Heart left ventricle (tissue), 16 donors: ENCODE results near the gene AP3B2. TPM values are rescaled to one million over a fixed set of nuclear protein-coding genes. Genes with fewer than 3 reads are reported as not detected.
A peak's percentile ranks its signal among the peaks of the same experiment; 100 is the strongest.

ENCODE experiments used
- ATAC-seq, 4 donors: fragments of 200-7000 bp; cut with Tn5 transposase; one replicate each; pipeline ENCODE4 v1.9.1; 2020 to 2022; ENCODE audit warnings: moderate library complexity in 4 of 4, mild to moderate bottlenecking in 3 of 4, moderate number of reproducible peaks in 1 of 4
- DNase-seq, 5 donors: peaks; one replicate each; pipeline ENCODE4 v3.0.0-alpha.2; 2020
- H3K27ac ChIP-seq, 12 donors: fragments of 200-600 bp; sonication (generic) in 4 of 12; one replicate each; pipeline versions ENCODE4 v1.5.0 to v1.8.0; 2016 to 2022; ENCODE audit warnings: mild to moderate bottlenecking in 2 of 12
- H3K27me3 ChIP-seq, 9 donors: fragments of 200-600 bp; sonication (generic) in 2 of 9; one replicate each; pipeline versions ENCODE4 v1.5.1 to v1.8.0; 2016 to 2022; ENCODE audit warnings: mild to moderate bottlenecking in 3 of 9
- H3K36me3 ChIP-seq, 9 donors: fragments of 200-600 bp; sonication (generic) in 2 of 9; one replicate each; pipeline versions ENCODE4 v1.5.0 to v1.8.0; 2018 to 2022; ENCODE audit warnings: mild to moderate bottlenecking in 2 of 9
- H3K4me1 ChIP-seq, 12 donors: fragments of 200-600 bp; sonication (generic) in 4 of 12; one replicate each; pipeline versions ENCODE4 v1.5.0 to v1.8.0; 2016 to 2022; ENCODE audit warnings: mild to moderate bottlenecking in 3 of 12
- H3K4me3 ChIP-seq, 12 donors: fragments of 200-600 bp; sonication (generic) in 4 of 12; one replicate each; pipeline versions ENCODE4 v1.5.0 to v1.8.0; 2017 to 2022; ENCODE audit warnings: mild to moderate bottlenecking in 9 of 12, moderate library complexity in 4 of 12
- H3K9me3 ChIP-seq, 12 donors: fragments of 200-600 bp; sonication (generic) in 4 of 12; one replicate each; pipeline versions ENCODE4 v1.5.0 to v1.8.0; 2016 to 2022; ENCODE audit warnings: mild to moderate bottlenecking in 1 of 12
- CTCF ChIP-seq, 12 donors: fragments of 200-600 bp; sonication (generic) in 4 of 12; IDR thresholded peaks; one replicate each; pipeline versions ENCODE4 v1.5.0 to v1.8.0; 2018 to 2022; ENCODE audit warnings: antibody characterized with exemption in 12 of 12, mild to moderate bottlenecking in 5 of 12
- POLR2A ChIP-seq, 2 donors: fragments of 450-650 bp; IDR thresholded peaks; one replicate each; pipeline ENCODE4 v1.6.1; 2017; ENCODE audit warnings: antibody characterized with exemption in 2 of 2, mild to moderate bottlenecking in 2 of 2, moderate library complexity in 2 of 2
- WGBS, 4 donors: extraction: QIAGEN DNeasy Blood & Tissue Kit in 2 of 4; methylation state at CpG; one replicate each; pipeline versions ENCODE4 v1.1.5 to v1.1.7; 2013 to 2018; 5-methylcytosine and 5-hydroxymethylcytosine counted together
- intact Hi-C, 10 donors: fragments of 100-400 bp; cut with DNase I; formaldehyde crosslinking; loops; one replicate each; pipeline versions ENCODE4 v1.11.1 to v1.14.2; 2022
- polyA plus RNA-seq, 2 donors: library from polyadenylated mRNA; stranded (reverse); fragments of 200-250 nt; gene quantifications; one replicate each; pipeline ENCODE4 v1.2.3, GENCODE V29; 2013
- total RNA-seq, 9 donors: library from RNA; depleted of rRNA in 2 of 9; stranded (reverse); fragments of >200 nt in 2 of 9; fragmentation: NEBNext Ultra II Directional in 3 of 9; extraction: Animal tissue kit (Norgen Biotek cat#: 25700) in 3 of 9; gene quantifications; one replicate each; pipeline versions ENCODE4 v1.1.0 to v1.2.4, GENCODE V29; 2016 to 2023
- donor health status: ischemic (EF 13 %, LVEDD 7.1; RV severe dilation, severe dysfunction).
- donor health status: healthy with polysubstance abuse.
- donor health status: DM: no; HTN: yes; CAD: no.
- donor health status: DM: no; HTN: no; CAD: no.
- donor health status: ischemic (EF 25% LVEDD 6.9; RV normal size, moderate dysfunction).
- donor health status: ischemic (EF 25% LVEDD 5.7; RV mildly dilated, moderate dysfunction).
- donor health status: healthy.
- donor health status: DM: yes; HTN: yes; CAD: no.
- donor health status: ischemic (EF 35%, LVEDD 5.7; RV mildly dilated, moderate dysfunction).
- donor health status: nonischemic (EF 11% LVEDD 7.7; RV severe dilation, severe dysfunction).
- donor health status: DM: yes; HTN: yes; CAD: no.
- donor health status: PGD.
- donor health status: ischemic (EF 29% LVEDD 5.4; RV normal size, mild dysfunction).
- donor health status: nonischemic (EF 23%, LVEDD 6.1; RV moderate dilation, normal function).

AP3B2 gene
- total and polyA plus RNA-seq, 11 donors, result 0.06 to 5.2 (median 0.41) TPM; not detected in 3

DNA sequence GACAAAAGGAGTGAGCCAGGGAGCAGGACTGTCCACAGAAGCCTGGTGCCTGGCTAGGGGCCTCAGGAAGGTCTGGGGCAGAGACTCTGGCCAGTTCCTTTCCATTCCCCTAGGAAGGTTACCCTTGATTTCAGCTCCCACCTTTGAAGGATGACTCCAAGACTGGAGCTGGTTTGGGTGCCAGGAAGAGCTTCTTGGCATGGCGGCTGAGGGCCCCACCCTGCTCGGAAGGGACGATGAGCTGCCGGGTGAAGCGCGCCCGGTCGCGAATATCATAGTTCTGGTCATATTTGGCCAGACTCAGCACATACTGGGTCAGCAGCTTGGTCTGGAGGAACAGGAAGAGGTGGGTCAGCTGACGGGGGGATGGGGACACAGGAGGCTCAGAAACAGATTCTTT is 43.1 kb downstream of the AP3B2 start:
- Histone ChIP-seq H3K4me3 (no peak overlapping the region), H3K9me3 (no peaks in the 10 kb centered on the region), H3K27me3 (peaks cover 0 to 12% (median 0%) of the 10 kb centered on the region in 9 donors), H3K4me1 (no peaks in the 10 kb centered on the region), H3K36me3 (no peaks in the 10 kb centered on the region), H3K27ac (no peak overlapping the region)
- DNase-seq (no peak), ATAC-seq (no peak)
- no peak for TF ChIP-seq POLR2A (IDR thresholded peaks at IDR 0.05)
- WGBS, 4 donors, result 88 to 95% (median 89%) methylated on average over 10 of the region's 10 CpGs
- intact Hi-C loops, result no loop called here

- ATAC-seq, result no peak
- peaks cover 0 to 12% (median 0%) of the 10 kb centered on the region in 9 donors for H3K27me3 ChIP-seq
- TF ChIP-seq POLR2A (IDR thresholded peaks at IDR 0.05), result no peak
- TF ChIP-seq CTCF (IDR thresholded peaks at IDR 0.05), result no peak
- no peak overlapping the region for H3K27ac ChIP-seq
- 79 to 87% (median 83%) methylated on average over 5 of the region's 5 CpGs for WGBS, 4 donors
- H3K4me3 ChIP-seq, result no peak overlapping the region
- no peaks in the 10 kb centered on the region for H3K36me3 ChIP-seq
- intact Hi-C loops, result no loop called here
- no peak for DNase-seq
- no peaks in the 10 kb centered on the region for H3K4me1 ChIP-seq
- H3K9me3 ChIP-seq, result no peaks in the 10 kb centered on the region
Measured at GRCh38 chr15:82664021-82664420, 45.7 kb downstream of the AP3B2 start.

GRCh38 chr15:82663186-82663600 is 46.5 kb downstream of the AP3B2 start:
- peak in 1 of 4 donors; percentile 56 for ATAC-seq
- WGBS, 4 donors, result 0 to 20% (median 6%) methylated on average over 1 to 4 of the region's 4 CpGs

DNA sequence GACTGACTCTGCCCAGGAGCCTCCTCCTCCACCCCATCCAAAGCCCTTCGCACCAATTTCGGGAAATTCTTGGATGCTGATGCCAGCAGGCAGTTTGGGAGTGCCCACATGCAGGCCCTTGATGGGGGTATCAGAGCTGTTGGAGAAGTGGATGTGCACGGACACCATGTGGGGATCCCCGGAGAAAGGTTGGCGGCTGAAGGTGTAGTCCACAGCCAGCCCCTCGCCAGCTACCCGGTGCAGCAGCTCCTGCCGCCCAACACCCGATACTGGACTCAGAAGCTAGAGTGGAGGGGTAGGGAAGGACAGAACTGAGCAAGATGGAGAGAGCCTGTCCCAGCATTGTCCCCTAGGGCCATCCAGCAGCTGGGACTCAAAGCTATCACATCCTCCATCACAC is 47.0 kb downstream of the AP3B2 start:
- DNase-seq (no peak), ATAC-seq (no peak)
- peaks cover 0 to 12% (median 0%) of the 10 kb centered on the region in 9 donors for H3K27me3 ChIP-seq
- H3K27ac ChIP-seq, result no peak overlapping the region
- no peak for TF ChIP-seq POLR2A (IDR thresholded peaks at IDR 0.05)
- no peak for TF ChIP-seq CTCF (IDR thresholded peaks at IDR 0.05)
- H3K4me3 ChIP-seq, result no peak overlapping the region
- no peaks in the 10 kb centered on the region for H3K36me3 ChIP-seq
- no peaks in the 10 kb centered on the region for H3K4me1 ChIP-seq
- 75 to 78% (median 77%) methylated on average over 7 to 9 of the region's 9 CpGs for WGBS, 4 donors
- intact Hi-C loops, result no loop called here
- H3K9me3 ChIP-seq, result no peaks in the 10 kb centered on the region

More at GRCh38 chr15:82663186-82663600, 46.5 kb downstream of the AP3B2 start:
- DNase-seq, result peak in 4 of 5 donors; percentile 31 to 40 (median 36)
- Histone ChIP-seq H3K36me3 (no peaks in the 10 kb centered on the region), H3K27ac (no peak overlapping the region), H3K27me3 (peaks cover 0 to 12% (median 0%) of the 10 kb centered on the region in 9 donors), H3K4me1 (no peaks in the 10 kb centered on the region), H3K9me3 (no peaks in the 10 kb centered on the region), H3K4me3 (no peak overlapping the region)
- intact Hi-C loops, result no loop called here
- TF ChIP-seq CTCF (IDR thresholded peaks at IDR 0.05), result no peak
- no peak for TF ChIP-seq POLR2A (IDR thresholded peaks at IDR 0.05)

- Histone ChIP-seq H3K27ac (no peak overlapping the region), H3K36me3 (no peaks in the 10 kb centered on the region), H3K4me1 (no peaks in the 10 kb centered on the region), H3K4me3 (no peak overlapping the region), H3K27me3 (peaks cover 0 to 12% (median 0%) of the 10 kb centered on the region in 9 donors), H3K9me3 (no peaks in the 10 kb centered on the region)
- DNase-seq, result no peak
- intact Hi-C loops, result no loop called here
- TF ChIP-seq CTCF (IDR thresholded peaks at IDR 0.05) (no peak), POLR2A (IDR thresholded peaks at IDR 0.05) (no peak)
- ATAC-seq, result no peak
- 41 to 56% (median 45%) methylated on average over 1 of the region's 1 CpG for WGBS, 4 donors
Measured at GRCh38 chr15:82660378-82660777, 49.3 kb downstream of the AP3B2 start.
